DND-41 (cell line): ENCODE measurements around the gene POU2AF3.

ENCODE experiments used
- ATAC-seq: fragments of 200-7000 bp; cut with Tn5 transposase; 3 replicates; pipeline ENCODE4 v1.9.1; 2021; ENCODE audit warnings: low read depth; ENCODE audit not compliant: insufficient read depth
- DNase-seq: peaks from one replicate; pipeline ENCODE4 v3.0.0-alpha.2; 2020
- H2AFZ ChIP-seq: 2 replicates; pipeline ENCODE4 v1.6.0; 2012; ENCODE audit warnings: low read depth, low read length
- H3K27ac ChIP-seq: 2 replicates; pipeline ENCODE4 v1.5.1; 2012; ENCODE audit warnings: low read length, inconsistent platforms
- H3K27me3 ChIP-seq: fragments of 200-600 bp; sonication (generic); 2 replicates; pipeline ENCODE4 v1.6.0; 2012; ENCODE audit warnings: low read length, mild to moderate bottlenecking, inconsistent platforms; ENCODE audit not compliant: insufficient read depth, poor library complexity
- H3K36me3 ChIP-seq: 2 replicates; pipeline ENCODE4 v1.5.1; 2012; ENCODE audit warnings: low read length, inconsistent platforms; ENCODE audit not compliant: insufficient read depth
- H3K4me1 ChIP-seq: 2 replicates; pipeline ENCODE4 v1.5.1; 2012; ENCODE audit warnings: mild to moderate bottlenecking, low read length; ENCODE audit not compliant: insufficient read depth
- H3K4me2 ChIP-seq: 2 replicates; pipeline ENCODE4 v1.6.0; 2012; ENCODE audit warnings: mild to moderate bottlenecking, moderate library complexity, low read length, inconsistent platforms; ENCODE audit not compliant: insufficient read depth
- H3K4me3 ChIP-seq, 2 experiments: fragments of 200-600 bp in 1 of 2; shearing (Covaris generic) in 1 of 2; 2 replicates each; pipeline ENCODE4 v1.5.1; 2012 to 2016; ENCODE audit warnings: inconsistent platforms in 2 of 2, low read length in 2 of 2, mild to moderate bottlenecking in 2 of 2, low read depth in 1 of 2, moderate library complexity in 1 of 2
- H3K79me2 ChIP-seq: 2 replicates; pipeline ENCODE4 v1.6.0; 2012; ENCODE audit warnings: low read length, inconsistent platforms; ENCODE audit not compliant: insufficient read depth
- H3K9ac ChIP-seq: 2 replicates; pipeline ENCODE4 v1.6.0; 2012; ENCODE audit warnings: low read depth, mild to moderate bottlenecking, inconsistent platforms, low read length, moderate library complexity
- H3K9me3 ChIP-seq: 2 replicates; pipeline ENCODE4 v1.5.1; 2012; ENCODE audit warnings: low read length, moderate library complexity, mild to moderate bottlenecking, inconsistent platforms; ENCODE audit not compliant: insufficient read depth, severe bottlenecking
- H4K20me1 ChIP-seq: 2 replicates; pipeline ENCODE4 v1.6.0; 2012; ENCODE audit warnings: low read length; ENCODE audit not compliant: insufficient read depth
- CTCF ChIP-seq: IDR thresholded peaks from 2 replicates; pipeline ENCODE4 v1.5.1; 2012; ENCODE audit warnings: borderline replicate concordance, low read length, moderate library complexity, mild to moderate bottlenecking; ENCODE audit not compliant: poor library complexity, severe bottlenecking; ENCODE audit errors: extremely low read depth
- EZH2 ChIP-seq: IDR thresholded peaks from 3 replicates; pipeline ENCODE4 v1.6.1; 2012; ENCODE audit warnings: borderline replicate concordance, low read depth, mild to moderate bottlenecking, moderate library complexity, low read length, inconsistent platforms; ENCODE audit not compliant: severe bottlenecking

POU2AF3 gene

GRCh38 chr11:111347002-111347722 lies 48.8 kb downstream of the POU2AF3 start:
- no peak for TF ChIP-seq CTCF
- no peak for TF ChIP-seq EZH2
- no peak overlapping the region for H3K27ac ChIP-seq
- H3K4me2 ChIP-seq = no peak overlapping the region
- H3K4me1 ChIP-seq = no peaks in the 10 kb centered on the region
- no peaks in the 10 kb centered on the region for H3K9me3 ChIP-seq
- no peak overlapping the region for H3K4me3 ChIP-seq
- no peaks in the 10 kb centered on the region for H3K79me2 ChIP-seq
- ATAC-seq (no peak), DNase-seq (no peak)
- no peak overlapping the region for H3K9ac ChIP-seq
- H3K27me3 ChIP-seq = no peaks in the 10 kb centered on the region
- no peaks in the 10 kb centered on the region for H4K20me1 ChIP-seq
- H2AFZ ChIP-seq = no peak overlapping the region
- no peaks in the 10 kb centered on the region for H3K36me3 ChIP-seq

- Histone ChIP-seq H2AFZ (no peak overlapping the region), H3K27ac (no peak overlapping the region), H3K4me1 (no peaks in the 10 kb centered on the region), H3K4me2 (no peak overlapping the region), H4K20me1 (no peaks in the 10 kb centered on the region), H3K4me3 (no peak overlapping the region), H3K9me3 (no peaks in the 10 kb centered on the region), H3K79me2 (no peaks in the 10 kb centered on the region), H3K27me3 (no peaks in the 10 kb centered on the region), H3K36me3 (no peaks in the 10 kb centered on the region), H3K9ac (no peak overlapping the region)
- TF ChIP-seq CTCF = no peak
- no peak for TF ChIP-seq EZH2
- ATAC-seq (no peak), DNase-seq (no peak)
Observed at GRCh38 chr11:111347723-111348115, 49.4 kb downstream of the POU2AF3 start.

GRCh38 chr11:111348147-111348546 lies 49.8 kb downstream of the POU2AF3 start:
- no peak overlapping the region for H3K27ac ChIP-seq

More at GRCh38 chr11:111348147-111348546, 49.8 kb downstream of the POU2AF3 start:
- Histone ChIP-seq H3K27me3 (no peaks in the 10 kb centered on the region), H3K9me3 (no peaks in the 10 kb centered on the region), H3K4me3 (no peak overlapping the region), H3K79me2 (no peaks in the 10 kb centered on the region), H3K4me2 (no peak overlapping the region), H3K9ac (no peak overlapping the region), H2AFZ (no peak overlapping the region), H4K20me1 (no peaks in the 10 kb centered on the region), H3K36me3 (no peaks in the 10 kb centered on the region), H3K4me1 (no peaks in the 10 kb centered on the region)
- TF ChIP-seq EZH2 (no peak), CTCF (no peak)
- no peak for DNase-seq
- no peak for ATAC-seq
